Measurements from ENCODE around the gene NAALADL1.

The NAALADL1 gene, protein sequence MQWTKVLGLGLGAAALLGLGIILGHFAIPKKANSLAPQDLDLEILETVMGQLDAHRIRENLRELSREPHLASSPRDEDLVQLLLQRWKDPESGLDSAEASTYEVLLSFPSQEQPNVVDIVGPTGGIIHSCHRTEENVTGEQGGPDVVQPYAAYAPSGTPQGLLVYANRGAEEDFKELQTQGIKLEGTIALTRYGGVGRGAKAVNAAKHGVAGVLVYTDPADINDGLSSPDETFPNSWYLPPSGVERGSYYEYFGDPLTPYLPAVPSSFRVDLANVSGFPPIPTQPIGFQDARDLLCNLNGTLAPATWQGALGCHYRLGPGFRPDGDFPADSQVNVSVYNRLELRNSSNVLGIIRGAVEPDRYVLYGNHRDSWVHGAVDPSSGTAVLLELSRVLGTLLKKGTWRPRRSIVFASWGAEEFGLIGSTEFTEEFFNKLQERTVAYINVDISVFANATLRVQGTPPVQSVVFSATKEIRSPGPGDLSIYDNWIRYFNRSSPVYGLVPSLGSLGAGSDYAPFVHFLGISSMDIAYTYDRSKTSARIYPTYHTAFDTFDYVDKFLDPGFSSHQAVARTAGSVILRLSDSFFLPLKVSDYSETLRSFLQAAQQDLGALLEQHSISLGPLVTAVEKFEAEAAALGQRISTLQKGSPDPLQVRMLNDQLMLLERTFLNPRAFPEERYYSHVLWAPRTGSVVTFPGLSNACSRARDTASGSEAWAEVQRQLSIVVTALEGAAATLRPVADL

DNA sequence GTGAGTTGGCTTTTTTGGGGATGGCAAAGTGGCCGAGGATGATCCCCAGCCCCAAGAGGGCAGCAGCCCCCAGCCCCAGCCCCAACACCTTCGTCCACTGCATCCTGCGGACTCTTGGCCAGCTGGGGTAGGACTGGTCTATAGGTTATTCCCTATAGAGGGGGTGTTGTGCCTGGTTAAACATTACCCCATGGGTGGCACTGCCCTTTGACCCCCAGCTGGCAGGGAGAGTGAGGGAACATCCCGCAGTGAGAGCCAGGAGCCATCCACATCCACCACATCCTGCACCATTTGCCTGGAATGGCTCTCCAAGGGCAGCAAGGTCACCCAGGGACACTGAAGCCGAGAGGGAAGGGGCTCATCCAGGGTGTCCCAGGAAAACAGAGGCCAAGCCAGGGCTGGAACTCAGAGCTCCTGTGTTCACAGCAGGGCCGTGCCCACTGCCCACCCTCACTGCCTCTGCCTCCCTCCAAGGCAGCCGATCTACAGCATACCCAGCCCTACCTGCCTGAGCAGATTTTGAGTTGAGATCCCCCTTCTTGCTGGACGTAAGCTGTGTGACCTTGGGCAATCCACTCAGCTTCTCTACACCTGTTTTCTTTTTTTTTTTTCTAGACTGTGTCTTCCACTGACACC lies at the start of gene NAALADL1:
Gene NAALADL1, minus strand, starts transcription at position 135 of the 636 bp plus-strand sequence. Its CDS starts 32 bp downstream, at position 103.
- H3K36me3 ChIP-seq (ENCODE audit: control insufficient read depth, insufficient read depth, low read length) = no peaks in the 10 kb centered on the region
- H3K9me3 ChIP-seq (ENCODE audit: control insufficient read depth, insufficient read depth, low read length) = no peaks in the 10 kb centered on the region
- no peaks in the 10 kb centered on the region for H3K4me1 ChIP-seq (ENCODE audit: control insufficient read depth, insufficient read depth, low read length)
- no peak within 1 kb of the TSS for H3K4me3 ChIP-seq (ENCODE audit: low read depth, low read length)
- H3K9ac ChIP-seq (ENCODE audit: low read depth, low read length) = no peak within 1 kb of the TSS
- no peaks in the 10 kb centered on the region for H3K27me3 ChIP-seq (ENCODE audit: control insufficient read depth, insufficient read depth, low read length)

DNA sequence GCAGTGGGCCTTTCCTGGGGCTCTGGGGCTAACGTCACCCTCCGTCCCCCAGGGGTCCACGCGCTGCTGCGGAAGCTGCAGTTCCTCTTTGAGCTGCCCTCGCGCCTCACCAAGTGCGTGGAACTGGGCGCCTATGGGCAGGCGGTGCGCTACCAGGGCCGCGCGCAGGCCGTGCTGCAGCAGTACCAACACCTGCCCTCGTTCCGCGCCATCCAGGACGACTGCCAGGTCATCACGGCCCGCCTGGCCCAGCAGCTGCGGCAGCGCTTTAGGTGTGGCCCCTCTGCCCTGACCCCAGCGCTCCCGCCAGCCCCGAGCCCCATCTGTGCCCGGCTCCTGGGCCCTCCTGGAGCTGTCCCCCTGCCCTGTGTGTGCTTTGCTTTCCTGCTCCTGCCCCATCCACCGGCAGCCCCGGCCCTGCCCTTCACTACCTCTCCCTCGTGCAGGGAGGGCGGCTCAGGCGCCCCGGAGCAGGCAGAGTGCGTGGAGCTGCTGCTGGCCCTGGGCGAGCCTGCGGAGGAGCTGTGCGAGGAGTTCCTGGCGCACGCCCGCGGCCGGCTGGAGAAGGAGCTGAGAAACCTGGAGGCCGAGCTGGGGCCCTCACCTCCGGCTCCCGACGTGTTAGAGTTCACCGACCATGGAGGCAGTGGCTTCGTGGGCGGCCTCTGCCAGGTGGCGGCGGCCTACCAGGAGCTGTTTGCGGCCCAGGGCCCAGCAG lies 49.6 kb upstream of the NAALADL1 start:
- H3K9me3 ChIP-seq (ENCODE audit: control insufficient read depth, insufficient read depth, low read length) = no peaks in the 10 kb centered on the region
- no peaks in the 10 kb centered on the region for H3K27me3 ChIP-seq (ENCODE audit: control insufficient read depth, insufficient read depth, low read length)
- no peak overlapping the region for H3K9ac ChIP-seq (ENCODE audit: low read depth, low read length)
- peaks cover 19% of the 10 kb centered on the region for H3K36me3 ChIP-seq (ENCODE audit: control insufficient read depth, insufficient read depth, low read length)
- no peak overlapping the region for H3K4me3 ChIP-seq (ENCODE audit: low read depth, low read length)
- no peaks in the 10 kb centered on the region for H3K4me1 ChIP-seq (ENCODE audit: control insufficient read depth, insufficient read depth, low read length)

DNA sequence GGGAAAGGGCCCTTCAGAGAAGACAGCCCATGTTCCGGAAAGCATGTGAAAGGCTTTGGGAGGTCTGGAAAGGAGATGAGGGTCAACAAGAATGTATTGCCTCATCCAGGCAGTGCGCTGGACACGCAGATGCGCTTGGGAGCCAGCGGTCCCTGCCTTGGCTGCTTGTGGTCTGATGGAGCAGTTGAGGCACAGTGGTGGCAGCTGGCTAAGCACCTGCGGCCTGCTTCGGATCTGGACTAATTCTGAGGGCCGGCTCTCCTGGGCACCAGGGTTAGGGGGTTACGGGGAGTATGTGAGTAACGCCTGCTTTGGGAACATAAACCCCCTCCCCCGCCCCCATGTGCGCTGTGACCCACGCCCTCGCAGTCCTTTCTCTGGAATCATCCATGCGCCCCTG lies 48.7 kb upstream of the NAALADL1 start:
- Histone ChIP-seq H3K9me3 (ENCODE audit: control insufficient read depth, insufficient read depth, low read length) (no peaks in the 10 kb centered on the region), H3K4me3 (ENCODE audit: low read depth, low read length) (no peak overlapping the region), H3K36me3 (ENCODE audit: control insufficient read depth, insufficient read depth, low read length) (peaks cover 19% of the 10 kb centered on the region), H3K4me1 (ENCODE audit: control insufficient read depth, insufficient read depth, low read length) (no peaks in the 10 kb centered on the region), H3K27me3 (ENCODE audit: control insufficient read depth, insufficient read depth, low read length) (no peaks in the 10 kb centered on the region), H3K9ac (ENCODE audit: low read depth, low read length) (no peak overlapping the region)

DNA sequence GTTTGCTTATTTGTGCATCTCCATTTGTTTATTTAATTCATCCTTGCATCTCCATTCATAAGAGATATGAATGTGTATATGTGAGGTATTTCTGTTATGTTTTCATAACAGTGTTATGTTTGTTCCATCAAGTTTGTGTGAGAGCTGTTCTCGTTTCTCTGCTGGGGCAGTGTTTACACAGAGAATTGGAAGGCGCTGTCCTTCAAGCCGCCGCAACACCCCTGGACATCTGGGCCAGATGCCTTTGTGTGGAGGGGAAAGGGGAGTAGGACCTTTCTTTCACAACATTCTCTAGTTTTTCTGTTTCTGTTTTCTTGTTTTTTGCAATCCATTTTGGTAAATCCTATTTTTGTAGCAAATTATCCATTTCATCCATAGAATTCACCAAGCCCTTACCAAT lies 46.3 kb upstream of the NAALADL1 start:
- Histone ChIP-seq H3K36me3 (ENCODE audit: control insufficient read depth, insufficient read depth, low read length) (peaks cover 14% of the 10 kb centered on the region), H3K4me1 (ENCODE audit: control insufficient read depth, insufficient read depth, low read length) (no peaks in the 10 kb centered on the region), H3K9ac (ENCODE audit: low read depth, low read length) (no peak overlapping the region)

DNA sequence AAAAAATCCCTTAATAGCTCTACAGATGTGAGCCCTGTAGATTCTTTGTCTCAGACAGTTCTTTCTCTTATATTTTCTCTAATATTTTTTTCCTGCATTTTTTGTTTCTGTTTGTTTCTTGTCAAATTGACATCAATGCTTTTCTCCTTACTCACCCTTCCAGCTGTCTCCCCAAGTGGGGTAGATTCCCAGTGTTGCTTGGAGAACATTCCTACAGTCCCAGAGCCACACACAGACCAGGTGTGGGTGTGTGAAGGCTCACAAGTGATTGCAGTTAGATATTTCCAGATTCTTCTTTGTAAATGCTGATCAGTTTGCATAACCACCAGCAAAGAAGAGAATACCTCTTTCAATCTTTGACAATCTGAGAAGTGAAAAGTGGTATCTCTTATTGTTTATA lies 45.1 kb upstream of the NAALADL1 start:
- no peaks in the 10 kb centered on the region for H3K9me3 ChIP-seq (ENCODE audit: control insufficient read depth, insufficient read depth, low read length)
- peaks cover 6% of the 10 kb centered on the region for H3K36me3 ChIP-seq (ENCODE audit: control insufficient read depth, insufficient read depth, low read length)
- no peak overlapping the region for H3K4me3 ChIP-seq (ENCODE audit: low read depth, low read length)
- no peaks in the 10 kb centered on the region for H3K27me3 ChIP-seq (ENCODE audit: control insufficient read depth, insufficient read depth, low read length)
- H3K9ac ChIP-seq (ENCODE audit: low read depth, low read length) = no peak overlapping the region
- no peaks in the 10 kb centered on the region for H3K4me1 ChIP-seq (ENCODE audit: control insufficient read depth, insufficient read depth, low read length)

More for the DNA sequence above, 46.3 kb upstream of the NAALADL1 start:
- H3K9me3 ChIP-seq (ENCODE audit: control insufficient read depth, insufficient read depth, low read length) = no peaks in the 10 kb centered on the region
- no peaks in the 10 kb centered on the region for H3K27me3 ChIP-seq (ENCODE audit: control insufficient read depth, insufficient read depth, low read length)
- no peak overlapping the region for H3K4me3 ChIP-seq (ENCODE audit: low read depth, low read length)

DNA sequence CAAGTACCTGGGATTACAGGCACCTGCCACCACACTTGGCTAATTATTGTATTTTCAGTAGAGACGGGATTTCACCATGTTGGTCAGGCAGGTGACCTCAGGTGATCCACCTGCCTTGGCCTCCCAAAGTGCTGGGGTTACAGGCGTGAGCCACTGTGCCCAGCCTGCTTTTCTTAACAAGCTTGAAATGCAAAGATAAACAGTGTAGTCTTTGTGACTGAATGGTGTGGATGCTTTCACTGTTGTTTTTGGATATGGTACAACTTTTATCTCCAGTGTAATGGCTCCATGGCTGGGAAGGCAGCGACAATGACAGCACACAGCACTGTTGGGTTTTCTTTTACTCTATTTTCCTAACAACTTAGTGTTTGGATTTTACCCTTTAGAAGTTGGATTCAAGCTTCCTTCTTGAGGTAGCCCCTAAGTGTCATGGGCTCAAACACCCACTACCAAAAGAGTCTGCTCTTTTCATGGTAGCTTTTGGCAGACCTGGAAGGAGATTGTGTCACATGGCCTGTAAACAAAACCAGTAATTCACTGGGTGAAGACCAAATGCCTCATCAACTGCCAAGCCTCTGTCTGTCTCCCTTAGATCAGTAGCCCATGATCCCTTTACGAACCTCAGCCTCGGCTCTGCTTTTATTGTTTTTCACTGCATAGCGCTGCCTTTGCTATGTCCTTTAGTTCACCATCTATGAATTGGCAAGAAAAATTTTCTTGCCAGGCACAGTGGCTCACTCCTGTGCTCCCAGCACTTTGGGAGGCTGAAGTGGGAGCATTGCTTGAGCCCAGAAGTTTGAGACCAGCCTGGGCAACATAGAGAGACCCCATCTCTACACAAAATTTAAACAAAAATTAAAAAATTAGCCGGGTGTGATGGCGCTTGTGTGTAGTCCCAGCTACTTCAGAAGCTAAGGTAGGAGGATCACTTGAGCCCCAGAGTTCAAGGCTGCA lies 44.1 kb upstream of the NAALADL1 start:
- Histone ChIP-seq H3K36me3 (ENCODE audit: control insufficient read depth, insufficient read depth, low read length) (peaks cover under 1% of the 10 kb centered on the region), H3K27me3 (ENCODE audit: control insufficient read depth, insufficient read depth, low read length) (no peaks in the 10 kb centered on the region), H3K9me3 (ENCODE audit: control insufficient read depth, insufficient read depth, low read length) (no peaks in the 10 kb centered on the region), H3K4me1 (ENCODE audit: control insufficient read depth, insufficient read depth, low read length) (no peaks in the 10 kb centered on the region), H3K9ac (ENCODE audit: low read depth, low read length) (no peak overlapping the region), H3K4me3 (ENCODE audit: low read depth, low read length) (no peak overlapping the region)

DNA sequence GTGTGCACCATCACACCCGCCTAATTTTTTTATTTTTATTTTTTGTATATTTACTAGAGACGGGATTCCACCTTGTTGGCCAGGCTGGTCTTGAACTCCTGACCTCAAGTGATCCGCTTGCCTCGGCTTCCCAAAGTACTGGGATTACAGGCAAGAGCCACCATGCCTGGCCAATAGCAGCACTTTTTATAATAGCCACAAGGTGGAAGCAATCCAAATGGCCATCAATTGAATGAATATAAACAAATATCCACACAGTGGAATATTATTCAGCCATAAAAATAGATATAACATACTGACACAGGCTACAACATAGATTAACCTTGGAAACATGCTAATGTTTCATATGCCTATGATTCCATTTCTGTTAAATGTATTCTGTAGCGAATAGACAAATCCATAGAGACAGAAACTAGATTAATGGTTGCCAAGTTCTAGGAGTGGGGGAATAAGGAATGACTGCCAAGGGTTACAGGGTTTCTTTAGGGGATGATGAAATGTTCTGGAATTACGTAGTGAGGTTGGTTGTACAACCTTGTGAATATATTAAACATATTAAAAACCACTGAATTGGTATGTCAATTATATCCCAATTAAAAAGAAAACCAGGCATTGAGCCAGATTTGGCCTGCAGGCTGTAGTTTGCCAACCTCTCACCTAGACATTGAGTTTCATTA lies 42.5 kb upstream of the NAALADL1 start:
- H3K4me1 ChIP-seq (ENCODE audit: control insufficient read depth, insufficient read depth, low read length) = peaks cover 3% of the 10 kb centered on the region
- H3K9ac ChIP-seq (ENCODE audit: low read depth, low read length) = no peak overlapping the region
- no peaks in the 10 kb centered on the region for H3K36me3 ChIP-seq (ENCODE audit: control insufficient read depth, insufficient read depth, low read length)
- H3K9me3 ChIP-seq (ENCODE audit: control insufficient read depth, insufficient read depth, low read length) = no peaks in the 10 kb centered on the region
- no peaks in the 10 kb centered on the region for H3K27me3 ChIP-seq (ENCODE audit: control insufficient read depth, insufficient read depth, low read length)
- no peak overlapping the region for H3K4me3 ChIP-seq (ENCODE audit: low read depth, low read length)

DNA sequence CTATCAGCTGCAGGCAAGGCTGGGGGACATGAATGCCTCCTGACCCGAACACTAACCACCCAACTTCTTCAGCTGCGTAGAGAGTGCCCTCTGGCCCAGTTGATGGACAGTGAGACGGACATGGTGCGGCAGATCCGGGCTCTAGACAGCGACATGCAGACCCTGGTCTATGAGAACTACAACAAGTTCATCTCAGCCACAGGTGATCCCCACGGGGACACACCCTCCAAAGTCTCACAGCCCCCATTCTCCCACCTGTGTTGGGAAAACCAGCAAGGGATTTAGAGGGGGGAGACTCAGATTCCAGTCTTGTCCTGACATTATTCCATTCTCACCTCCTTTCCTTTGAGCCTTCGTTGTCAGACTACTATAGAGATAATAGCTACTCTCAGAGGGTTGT lies 38.6 kb upstream of the NAALADL1 start:
- Histone ChIP-seq H3K4me1 (ENCODE audit: control insufficient read depth, insufficient read depth, low read length) (peaks cover 3% of the 10 kb centered on the region), H3K9ac (ENCODE audit: low read depth, low read length) (no peak overlapping the region), H3K36me3 (ENCODE audit: control insufficient read depth, insufficient read depth, low read length) (no peaks in the 10 kb centered on the region), H3K9me3 (ENCODE audit: control insufficient read depth, insufficient read depth, low read length) (no peaks in the 10 kb centered on the region), H3K4me3 (ENCODE audit: low read depth, low read length) (peak overlapping the region; percentile 82), H3K27me3 (ENCODE audit: control insufficient read depth, insufficient read depth, low read length) (no peaks in the 10 kb centered on the region)

DNA sequence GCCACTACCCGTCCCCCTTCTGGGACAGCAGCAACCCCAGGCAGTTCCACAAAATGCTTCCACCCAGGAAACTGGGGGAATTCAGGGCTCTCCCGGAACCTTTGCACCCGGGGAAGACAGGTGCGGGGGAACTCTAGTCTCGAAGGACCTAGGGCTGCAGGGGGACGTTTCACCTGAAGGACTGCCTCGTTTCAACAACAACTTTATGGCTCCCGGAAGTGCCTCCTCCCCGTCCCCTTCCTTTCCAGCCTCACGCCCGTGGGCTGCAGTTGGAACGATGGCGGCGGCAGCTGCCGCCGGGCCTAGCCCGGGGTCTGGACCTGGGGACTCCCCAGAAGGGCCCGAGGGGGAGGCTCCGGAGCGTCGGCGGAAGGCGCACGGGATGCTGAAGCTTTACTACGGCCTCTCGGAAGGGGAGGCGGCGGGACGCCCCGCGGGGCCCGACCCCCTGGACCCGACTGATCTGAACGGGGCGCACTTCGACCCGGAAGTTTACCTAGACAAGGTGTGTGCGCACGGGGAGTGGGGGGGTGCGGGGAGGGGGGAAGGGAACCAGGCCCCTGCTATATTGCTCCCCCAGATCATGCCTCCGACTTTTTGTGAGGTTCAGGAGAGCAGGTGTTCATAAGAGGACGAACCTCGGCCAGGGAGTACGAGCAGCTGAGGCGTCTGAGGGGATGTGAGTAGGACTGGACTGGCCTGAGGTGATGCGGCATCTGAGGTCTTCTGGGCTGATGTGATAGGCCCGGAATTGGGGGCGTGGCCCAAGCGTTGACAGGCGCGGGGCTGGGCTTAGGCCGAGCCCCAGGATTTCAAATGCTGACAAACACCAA lies 37.8 kb upstream of the NAALADL1 start, which contains the start of gene VPS51:
Gene VPS51, plus strand, starts transcription at position 241 of the 833 bp plus-strand sequence. Its CDS starts 37 bp downstream, at position 278.
- Histone ChIP-seq H3K4me1 (ENCODE audit: control insufficient read depth, insufficient read depth, low read length) (peaks cover 3% of the 10 kb centered on the region), H3K9me3 (ENCODE audit: control insufficient read depth, insufficient read depth, low read length) (no peaks in the 10 kb centered on the region), H3K36me3 (ENCODE audit: control insufficient read depth, insufficient read depth, low read length) (no peaks in the 10 kb centered on the region), H3K9ac (ENCODE audit: low read depth, low read length) (peak within 1 kb of the TSS; percentile 76), H3K27me3 (ENCODE audit: control insufficient read depth, insufficient read depth, low read length) (no peaks in the 10 kb centered on the region), H3K4me3 (ENCODE audit: low read depth, low read length) (peak within 1 kb of the TSS; percentile 82)
